Head of caudate nucleus (tissue), 42 donors: ENCODE data around the gene MDM1.
A peak's percentile ranks its signal among the peaks of the same experiment; 100 is the strongest.

Experiments used
- DNase-seq, 42 donors: peaks; one replicate each; pipeline versions ENCODE4 v3.0.0 to v3.0.0-alpha.2; 2020 to 2021; ENCODE audit warnings: mixed read lengths in 7 of 42
- intact Hi-C: fragments of 100-400 bp; cut with DNase I; formaldehyde crosslinking; loops from one replicate; pipeline ENCODE4 v1.15.0; 2022

The MDM1 gene

GRCh38 chr12:68331869-68332727 is at the start of gene MDM1:
MDM1 (minus strand) TSS chr12:68332362; CDS start chr12:68332245, 117 bp downstream.
- intact Hi-C loops = no loop called here
- DNase-seq = peak; percentile 95 to 99 (median 98)

- intact Hi-C loops = no loop called here
- no peak for DNase-seq
Observed at GRCh38 chr12:68381476-68382219, 49.5 kb upstream of the MDM1 start.

GRCh38 chr12:68378872-68379606 is 46.9 kb upstream of the MDM1 start:
- no peak for DNase-seq
- intact Hi-C loops = no loop called here

GRCh38 chr12:68377881-68378280 is 45.7 kb upstream of the MDM1 start:
- no peak for DNase-seq
- intact Hi-C loops = no loop called here

- DNase-seq = peak in 4 of 42 donors; percentile 6 to 41 (median 22)
- intact Hi-C loops = no loop called here
Observed at GRCh38 chr12:68376901-68377300, 44.7 kb upstream of the MDM1 start.

- intact Hi-C loops = no loop called here
- no peak for DNase-seq
Observed at GRCh38 chr12:68375756-68376695, 43.9 kb upstream of the MDM1 start.

- intact Hi-C loops = no loop called here
- DNase-seq = no peak
Observed at GRCh38 chr12:68374307-68374982, 42.3 kb upstream of the MDM1 start.

GRCh38 chr12:68370667-68371066 is 38.5 kb upstream of the MDM1 start:
- DNase-seq = no peak
- intact Hi-C loops = no loop called here

GRCh38 chr12:68370006-68370590 is 37.9 kb upstream of the MDM1 start:
- intact Hi-C loops = no loop called here
- no peak for DNase-seq

GRCh38 chr12:68368327-68368726 is 36.2 kb upstream of the MDM1 start:
- no peak for DNase-seq

GRCh38 chr12:68367903-68368302 is 35.7 kb upstream of the MDM1 start:
- intact Hi-C loops = no loop called here
- no peak for DNase-seq

More at GRCh38 chr12:68368327-68368726, 36.2 kb upstream of the MDM1 start:
- intact Hi-C loops = no loop called here

- intact Hi-C loops = no loop called here
- no peak for DNase-seq
Observed at GRCh38 chr12:68367116-68367515, 35.0 kb upstream of the MDM1 start.

GRCh38 chr12:68364893-68365725 is 32.9 kb upstream of the MDM1 start:
- intact Hi-C loops = no loop called here
- peak in 41 of 42 donors; percentile 7 to 74 (median 43) for DNase-seq

GRCh38 chr12:68364328-68364727 is 32.2 kb upstream of the MDM1 start:
- intact Hi-C loops = no loop called here
- DNase-seq = no peak

- intact Hi-C loops = no loop called here
- no peak for DNase-seq
Observed at GRCh38 chr12:68361953-68362352, 29.8 kb upstream of the MDM1 start.

GRCh38 chr12:68359674-68360073 is 27.5 kb upstream of the MDM1 start:
- DNase-seq = no peak
- intact Hi-C loops = no loop called here
